A549 treated with AZD2906 at 1 μM for 4 hours (cell line): Measurements from ENCODE around the gene ALG3. TPM values are rescaled to one million over a fixed set of nuclear protein-coding genes. Genes with fewer than 3 reads are reported as not detected.

Experiments used
- total RNA-seq: library from RNA; stranded (reverse); fragments of 200-300 nt; extraction: Qiagen RNA extraction; gene quantifications from 5 replicates; pipeline ENCODE4 v1.2.3, GENCODE V29; 2022

The ALG3 gene
- 56.4 to 80.3 TPM (median 74.4 TPM) in 5 replicates for total RNA-seq

GRCh38 chr3:184248454-184249411 lies at the start of gene ALG3:
TSS of gene ALG3 (minus strand) at chr3:184248962. CDS start at chr3:184248940, 22 bp downstream.

GRCh38 chr3:184275961-184276910 lies 27.5 kb upstream of the ALG3 start, which contains the start of gene ECE2:
TSS of gene ECE2 (plus strand) at chr3:184276022. CDS start at chr3:184276154, 132 bp downstream.

GRCh38 chr3:184261270-184261853 lies 12.6 kb upstream of the ALG3 start, which contains the start of gene CAMK2N2:
TSS of gene CAMK2N2 (minus strand) at chr3:184261553. CDS start at chr3:184261285, 268 bp downstream.

GRCh38 chr3:184249412-184250166 lies 827 bp upstream of the ALG3 start, which contains the start of gene EEF1AKMT4:
TSS of gene EEF1AKMT4 (plus strand) at chr3:184249672. CDS start at chr3:184249695, 23 bp downstream.

GRCh38 chr3:184229394-184230080 lies 19.2 kb downstream of the ALG3 start, which contains the start of gene VWA5B2:
TSS of gene VWA5B2 (plus strand) at chr3:184229585. CDS start at chr3:184230529, 944 bp downstream.

Other genes with a start within 250 kb of the ALG3 start
- 13.6 to 17.5 TPM (median 14.5 TPM) in 5 replicates for gene ABCC5, start 231.1 kb downstream of the ALG3 start, total RNA-seq
- gene HTR3D, start 217.2 kb downstream of the ALG3 start, total RNA-seq, result not detected in 5 replicates
- not detected in 5 replicates for gene HTR3C, start 195.9 kb downstream of the ALG3 start, total RNA-seq
- not detected in 5 replicates for gene HTR3E, start 151.9 kb downstream of the ALG3 start, total RNA-seq
- gene EIF2B5, start 113.6 kb downstream of the ALG3 start, total RNA-seq, result 26.0 to 28.5 TPM (median 26.6 TPM) in 5 replicates
- 18.1 to 27.6 TPM (median 23.0 TPM) in 5 replicates for gene DVL3, start 93.6 kb downstream of the ALG3 start, total RNA-seq
- 297 to 312 TPM (median 301 TPM) in 5 replicates for gene AP2M1, start 74.1 kb downstream of the ALG3 start, total RNA-seq
- gene ABCF3, start 62.8 kb downstream of the ALG3 start, total RNA-seq, result 33.1 to 36.6 TPM (median 33.7 TPM) in 5 replicates
- gene VWA5B2, start 19.4 kb downstream of the ALG3 start, total RNA-seq, result 0.29 to 0.55 TPM (median 0.36 TPM) in 5 replicates
- gene EEF1AKMT4, start 710 bp upstream of the ALG3 start, total RNA-seq, result 8.3 to 12.9 TPM (median 11.7 TPM) in 5 replicates
- gene CAMK2N2, start 12.6 kb upstream of the ALG3 start, total RNA-seq, result 0.69 to 1.8 TPM (median 1.4 TPM) in 5 replicates
- gene ECE2, start 27.1 kb upstream of the ALG3 start, total RNA-seq, result not detected in 5 replicates
- 266 to 403 TPM (median 288 TPM) in 5 replicates for gene PSMD2, start 50.3 kb upstream of the ALG3 start, total RNA-seq
- 243 to 270 TPM (median 254 TPM) in 5 replicates for gene EIF4G1, start 65.6 kb upstream of the ALG3 start, total RNA-seq
- gene FAM131A, start 88.6 kb upstream of the ALG3 start, total RNA-seq, result 9.6 to 12.5 TPM (median 11.3 TPM) in 5 replicates
- 3.8 to 5.6 TPM (median 5.0 TPM) in 5 replicates for gene CLCN2, start 112.6 kb upstream of the ALG3 start, total RNA-seq
- gene POLR2H, start 112.7 kb upstream of the ALG3 start, total RNA-seq, result 67.4 to 73.9 TPM (median 72.6 TPM) in 5 replicates
- 0.05 to 0.16 TPM in 2 of 5 replicates, not detected in the others for gene THPO, start 129.2 kb upstream of the ALG3 start, total RNA-seq
- 0.11 to 0.36 TPM (median 0.23 TPM) in 5 replicates for gene CHRD, start 131.1 kb upstream of the ALG3 start, total RNA-seq